GM18507 (cell line): ENCODE data around the gene HDAC4.

Experiments used
- DNase-seq: peaks from one replicate; pipeline ENCODE4 v3.0.0; 2011; ENCODE audit warnings: low read depth; ENCODE audit not compliant: insufficient read length; ENCODE audit errors: extremely low spot score
- FAIRE-seq: peaks from 2 replicates; lab custom pipeline; 2011; peaks lifted over from hg19 to GRCh38; lab: Jason Lieb, UNC

HDAC4 gene

DNA sequence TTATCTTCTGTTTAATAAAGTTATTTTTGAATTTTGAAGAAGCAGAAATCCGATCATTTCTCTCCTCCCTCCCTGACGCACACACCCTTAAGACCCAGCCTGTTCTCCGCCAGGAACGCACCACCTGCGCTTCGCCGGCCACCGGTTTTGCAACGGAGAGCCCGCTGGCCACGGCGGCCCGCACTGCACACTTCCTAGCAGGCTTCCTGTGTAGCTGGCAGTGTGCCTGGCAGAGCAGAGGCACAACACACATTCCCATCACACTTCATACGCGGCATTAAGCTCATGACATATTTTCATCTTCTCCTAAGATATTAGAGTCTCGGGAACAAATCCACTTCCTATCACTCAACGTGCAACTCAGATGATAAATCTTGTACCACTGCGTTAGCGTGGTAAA is 148.0 kb downstream of the HDAC4 start:
- no peak for FAIRE-seq

DNA sequence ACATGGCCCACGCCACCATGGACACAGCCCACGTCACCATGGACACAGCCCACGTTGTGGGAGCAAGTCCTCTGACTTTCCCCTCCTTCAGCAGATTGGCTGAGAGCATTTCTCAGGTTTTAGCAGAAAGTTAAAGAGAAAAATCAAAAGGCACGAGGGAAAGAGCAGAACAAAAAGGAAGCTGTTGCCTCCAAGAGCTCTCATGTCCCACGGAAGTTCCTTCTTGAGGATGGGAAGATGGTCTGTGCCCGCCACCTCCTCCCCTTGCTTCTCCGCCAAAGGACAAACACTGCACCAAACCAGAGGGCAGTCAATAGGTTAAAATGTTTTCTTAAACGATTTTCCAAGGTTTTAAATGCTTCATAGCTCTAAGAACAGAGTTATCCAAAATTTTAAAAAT is 148.4 kb downstream of the HDAC4 start:
- FAIRE-seq (no peak), DNase-seq (no peak)

More for the DNA sequence above, 148.0 kb downstream of the HDAC4 start:
- no peak for DNase-seq

DNA sequence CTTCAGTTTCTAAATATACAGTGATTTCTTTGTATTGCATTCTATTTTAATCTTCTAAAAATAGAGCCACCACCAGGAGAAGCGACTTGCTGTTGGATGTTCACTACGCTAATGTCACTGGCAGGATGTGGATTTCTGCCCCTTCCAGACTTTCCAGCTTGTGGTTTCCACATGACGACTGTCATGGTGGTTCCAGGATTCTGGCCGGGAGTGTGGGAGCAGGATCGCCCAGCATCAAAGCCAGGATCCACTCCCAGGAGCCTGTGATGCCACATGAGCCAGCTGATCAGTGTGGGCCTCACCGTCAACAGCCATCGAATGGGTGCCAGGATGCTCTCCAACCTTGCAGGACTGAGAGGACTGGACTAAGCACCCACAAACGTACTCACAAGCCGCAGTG is 148.8 kb downstream of the HDAC4 start:
- FAIRE-seq (no peak), DNase-seq (no peak)

DNA sequence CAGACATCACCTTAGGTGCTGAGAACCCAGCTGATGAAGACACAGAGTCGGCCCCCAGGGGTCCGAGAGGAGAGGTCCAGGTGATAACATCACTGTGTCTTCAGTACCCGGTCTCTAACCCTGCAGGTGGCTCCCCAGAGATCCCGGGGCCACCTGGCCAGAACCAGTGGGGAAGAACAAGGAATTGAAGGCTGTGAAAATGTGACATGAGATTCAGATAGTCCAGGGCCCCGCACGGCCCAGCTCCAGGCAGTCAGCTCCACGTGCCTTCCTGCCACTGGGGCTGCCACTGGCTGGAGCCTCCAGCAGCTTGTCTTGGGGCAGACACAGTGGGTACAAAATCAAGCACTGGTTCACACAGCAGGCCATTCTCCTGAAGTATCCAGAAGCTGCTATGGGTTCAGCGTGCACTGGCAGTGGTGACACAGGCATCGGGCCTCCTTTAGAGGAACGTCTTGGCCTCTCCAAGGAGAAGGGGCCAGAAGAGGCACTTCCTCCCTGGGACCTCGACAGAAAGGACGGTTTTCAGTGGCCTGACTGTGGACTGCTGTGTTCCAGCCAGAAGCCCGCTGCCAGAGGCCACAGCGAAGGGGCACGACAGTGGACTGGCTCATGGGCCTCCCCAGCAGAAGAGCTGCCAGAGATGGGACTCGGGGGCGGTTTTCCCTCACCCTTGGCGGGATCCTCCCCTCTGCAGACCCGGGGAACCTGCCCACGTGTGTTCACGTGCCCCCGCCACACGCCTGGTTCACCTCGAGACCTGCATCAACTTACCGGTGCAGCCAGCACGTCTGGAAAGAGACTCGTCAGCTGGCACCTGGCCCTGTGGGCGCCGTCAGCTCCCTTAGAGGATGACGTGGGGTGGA is 150.4 kb downstream of the HDAC4 start:
- DNase-seq (no peak), FAIRE-seq (no peak)

DNA sequence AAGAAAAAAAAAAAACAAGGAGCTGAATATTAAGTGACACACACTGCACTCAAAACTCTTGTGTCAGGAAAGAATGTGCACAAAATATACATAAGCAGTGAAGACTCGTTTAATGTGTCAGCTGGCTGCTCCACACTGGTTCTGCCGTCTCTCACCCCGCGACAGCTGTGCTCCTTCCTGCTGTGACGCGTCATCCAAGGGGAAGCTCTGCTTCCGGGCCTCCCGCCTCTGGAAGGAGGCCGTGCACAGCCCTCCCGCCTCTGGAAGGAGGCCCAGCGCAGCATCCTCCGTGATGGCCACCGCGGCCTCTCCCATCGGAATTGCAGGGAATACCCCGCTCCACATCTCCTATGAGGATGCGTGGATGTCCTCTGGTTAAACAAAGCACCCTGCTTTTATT is 151.0 kb downstream of the HDAC4 start:
- DNase-seq (no peak), FAIRE-seq (no peak)

DNA sequence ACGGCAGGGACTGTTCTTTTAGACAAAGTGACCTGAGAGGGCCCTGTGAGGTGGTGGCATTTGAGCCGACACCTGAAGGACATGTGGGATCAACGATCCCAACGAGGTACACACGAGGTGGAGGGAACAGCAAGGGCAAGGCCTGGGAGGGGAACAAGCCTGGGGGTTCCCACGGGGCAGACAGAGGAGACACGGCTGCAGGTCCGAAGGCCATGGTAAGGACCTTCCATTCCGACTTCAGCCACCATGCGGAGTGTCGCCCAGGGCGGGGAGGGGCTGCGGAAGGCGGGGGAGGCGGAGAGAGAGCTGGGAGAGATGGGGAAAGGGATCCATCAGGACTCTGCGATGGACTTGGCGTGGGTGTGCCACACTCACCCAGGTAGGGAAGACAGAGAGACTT is 151.8 kb downstream of the HDAC4 start:
- FAIRE-seq: no peak
- DNase-seq: no peak

DNA sequence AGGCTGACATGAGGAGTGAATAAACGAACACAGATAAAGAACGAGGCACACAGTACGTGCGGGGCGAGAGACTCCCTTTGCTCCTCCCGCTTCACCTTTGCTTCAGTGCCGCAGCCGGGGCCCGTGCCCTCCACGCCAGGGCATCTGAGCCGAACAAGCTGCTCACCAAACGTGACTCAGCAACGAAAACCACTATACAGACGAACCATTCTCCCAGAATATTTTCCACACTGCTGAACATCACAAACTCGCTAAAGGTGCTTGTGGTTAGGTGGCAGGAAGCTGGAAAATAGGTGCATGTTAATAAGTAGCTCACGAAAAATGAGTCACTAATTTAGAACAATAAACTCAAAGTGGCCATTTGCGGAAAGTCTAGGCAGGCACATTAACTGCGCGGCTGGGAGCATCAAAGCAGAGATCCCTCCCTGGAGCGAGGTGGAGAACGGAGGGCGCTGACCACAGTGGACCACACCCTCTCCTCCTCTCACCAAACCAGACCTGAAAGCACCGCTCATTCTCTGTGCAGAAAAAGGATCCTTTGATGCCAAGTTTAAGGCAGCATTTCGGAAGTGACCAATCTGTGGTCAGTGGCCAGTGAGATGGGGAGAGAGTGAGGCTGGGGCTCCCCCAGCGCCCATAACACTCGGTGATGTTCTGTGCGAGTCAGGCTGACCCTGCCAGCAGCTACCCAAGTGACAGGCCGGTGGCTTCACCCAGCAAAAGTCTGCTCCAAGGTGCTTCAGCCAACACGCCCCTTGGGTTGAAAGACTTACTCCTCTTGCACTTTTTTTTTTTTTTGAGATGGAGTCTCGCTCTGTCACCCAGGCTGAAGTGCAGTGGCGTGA is 153.2 kb downstream of the HDAC4 start:
- FAIRE-seq (no peak), DNase-seq (no peak)

DNA sequence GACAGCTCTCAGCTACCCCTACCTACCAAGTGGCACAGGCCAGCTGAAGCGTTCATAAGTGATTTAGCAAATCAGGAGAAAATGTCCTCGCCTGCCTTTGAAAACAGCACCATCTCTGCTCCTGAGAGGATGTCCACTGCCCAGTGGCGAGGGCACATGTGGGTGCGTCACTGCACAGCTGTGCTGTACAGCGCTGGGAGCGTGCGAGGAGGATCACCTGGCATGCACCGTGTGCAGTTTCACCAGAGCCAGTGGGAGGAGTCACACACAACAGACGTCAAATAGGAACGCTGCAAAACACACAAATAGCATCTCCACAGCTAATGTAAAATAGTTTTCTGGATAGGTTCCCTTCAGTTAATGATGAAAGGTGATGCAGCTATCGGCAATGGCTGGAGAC is 154.1 kb downstream of the HDAC4 start:
- FAIRE-seq (no peak), DNase-seq (no peak)

DNA sequence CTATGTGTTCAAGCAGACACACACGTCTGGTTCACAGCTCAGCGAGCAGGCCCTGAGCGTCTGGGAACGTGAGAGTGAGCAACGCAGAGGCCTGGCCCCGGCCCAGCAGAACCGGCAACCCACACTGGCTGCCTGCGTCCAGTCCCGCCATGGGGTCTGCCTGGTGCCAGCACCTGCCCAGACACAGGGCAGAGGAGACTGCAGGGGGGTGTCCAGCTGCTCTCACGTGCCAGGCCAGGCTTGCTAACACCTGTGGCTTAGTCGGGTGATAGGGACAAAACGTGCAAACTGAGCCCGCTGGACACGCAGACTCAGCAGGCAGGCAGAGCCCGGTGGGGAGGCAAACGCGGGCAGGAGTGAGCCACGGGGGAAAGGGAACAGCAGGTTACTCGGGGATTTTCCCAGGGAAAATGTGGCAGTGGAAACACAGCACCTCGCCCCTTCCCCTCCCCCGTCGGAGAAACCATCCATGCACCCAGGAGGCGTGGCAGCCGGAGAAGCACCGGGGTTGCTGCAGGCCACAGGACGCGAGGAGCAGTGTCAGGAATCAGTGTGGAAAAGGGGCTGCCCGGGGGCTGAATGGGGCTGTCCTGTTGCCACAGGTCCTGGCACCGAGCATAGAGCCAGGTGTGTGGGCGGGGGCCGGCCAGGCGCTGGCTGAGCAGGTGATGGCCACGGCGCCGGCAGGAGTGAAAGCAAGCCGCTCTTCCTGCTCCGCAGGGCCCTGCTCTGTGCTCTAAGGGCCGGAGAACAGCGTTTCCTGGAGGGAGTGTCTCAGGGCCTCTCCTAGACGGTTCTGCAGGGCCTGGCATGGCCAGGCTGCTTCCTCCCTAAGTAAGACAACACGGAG is 154.7 kb downstream of the HDAC4 start:
- no peak for FAIRE-seq
- no peak for DNase-seq

DNA sequence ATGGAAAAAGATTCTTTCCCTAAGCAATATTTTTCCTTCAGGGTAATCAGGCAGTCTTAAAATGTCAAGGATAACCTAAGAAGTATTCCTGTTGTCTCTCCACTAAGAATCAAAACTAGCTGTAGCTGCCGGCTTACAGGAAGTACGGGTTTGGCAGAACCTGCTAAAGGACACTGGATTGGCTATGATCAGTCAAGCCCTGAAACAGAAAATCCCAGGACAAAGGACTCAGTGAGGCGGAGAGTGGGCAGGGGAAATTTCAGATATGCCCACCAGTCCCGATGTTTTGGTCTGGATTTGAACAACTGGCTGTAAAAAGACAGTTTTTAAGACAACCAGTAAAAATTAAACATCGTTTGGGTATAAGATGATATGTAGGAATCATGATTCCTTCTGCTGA is 155.7 kb downstream of the HDAC4 start:
- no peak for DNase-seq
- FAIRE-seq: no peak

DNA sequence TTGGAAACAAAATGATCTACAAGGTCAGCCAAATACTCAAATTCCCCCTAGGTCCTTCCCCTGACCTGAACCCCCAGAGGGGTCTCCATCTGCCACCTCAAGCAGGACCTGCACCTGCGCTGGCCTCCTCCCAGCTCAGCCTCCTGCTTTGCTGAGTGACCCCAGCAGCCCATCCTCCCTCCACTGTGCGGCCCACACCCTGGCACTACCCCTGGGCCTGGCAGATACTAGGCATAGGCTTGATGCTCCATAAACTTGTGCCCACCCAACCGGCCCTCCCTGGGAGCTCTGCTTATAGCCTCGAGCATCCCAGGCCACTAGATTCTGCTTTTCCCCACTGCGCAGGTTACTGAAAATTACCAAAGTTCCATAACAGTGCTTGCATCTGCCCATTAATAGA is 156.2 kb downstream of the HDAC4 start:
- no peak for FAIRE-seq
- no peak for DNase-seq

DNA sequence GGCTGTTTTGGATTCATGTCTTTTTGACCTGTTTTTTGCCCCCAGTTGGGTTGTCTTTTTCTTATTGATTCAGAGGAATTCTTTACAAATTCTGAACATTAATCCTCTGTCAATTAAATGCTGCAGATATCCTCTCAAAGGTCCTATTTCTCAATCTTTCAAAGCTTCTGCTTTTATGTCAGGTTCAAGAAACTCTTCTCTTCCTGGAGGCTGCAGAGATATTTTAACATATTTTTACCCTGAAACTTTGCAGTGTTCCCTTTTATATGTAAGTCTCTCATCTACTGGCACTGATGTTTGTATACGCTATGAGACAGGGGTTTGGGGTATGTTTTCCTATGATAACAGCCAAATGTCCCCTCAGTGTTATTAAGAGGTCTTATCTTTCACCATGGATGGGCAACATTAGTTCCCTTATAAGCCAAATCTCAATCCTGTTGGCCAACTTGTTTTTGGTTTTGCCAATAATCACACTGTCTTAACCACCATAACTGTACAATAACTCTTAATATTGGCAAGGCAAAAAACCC is 159.3 kb downstream of the HDAC4 start:
- no peak for FAIRE-seq
- DNase-seq: no peak

DNA sequence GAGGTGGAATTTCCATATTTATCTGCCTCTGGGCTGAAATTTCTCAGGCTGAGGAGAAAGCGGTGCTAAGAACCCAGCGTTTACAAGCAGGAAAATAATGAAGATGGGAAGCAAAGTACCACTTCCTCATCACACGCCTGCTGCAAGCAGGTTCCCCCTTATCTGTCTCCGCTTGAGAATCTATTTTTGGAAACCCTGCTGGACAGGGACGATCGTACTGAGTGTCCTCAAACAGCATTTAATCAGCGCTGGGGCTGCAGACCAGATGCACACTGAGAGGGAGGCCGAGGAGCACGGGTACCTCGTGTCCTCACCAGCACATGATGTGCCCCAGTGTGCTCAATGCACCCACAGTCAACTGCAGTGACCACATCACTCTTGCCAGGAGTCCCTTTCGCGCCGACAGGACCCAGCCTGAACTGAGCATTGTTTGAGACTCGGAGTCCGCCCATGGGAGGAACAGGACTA is 160.4 kb downstream of the HDAC4 start:
- no peak for FAIRE-seq
- no peak for DNase-seq

DNA sequence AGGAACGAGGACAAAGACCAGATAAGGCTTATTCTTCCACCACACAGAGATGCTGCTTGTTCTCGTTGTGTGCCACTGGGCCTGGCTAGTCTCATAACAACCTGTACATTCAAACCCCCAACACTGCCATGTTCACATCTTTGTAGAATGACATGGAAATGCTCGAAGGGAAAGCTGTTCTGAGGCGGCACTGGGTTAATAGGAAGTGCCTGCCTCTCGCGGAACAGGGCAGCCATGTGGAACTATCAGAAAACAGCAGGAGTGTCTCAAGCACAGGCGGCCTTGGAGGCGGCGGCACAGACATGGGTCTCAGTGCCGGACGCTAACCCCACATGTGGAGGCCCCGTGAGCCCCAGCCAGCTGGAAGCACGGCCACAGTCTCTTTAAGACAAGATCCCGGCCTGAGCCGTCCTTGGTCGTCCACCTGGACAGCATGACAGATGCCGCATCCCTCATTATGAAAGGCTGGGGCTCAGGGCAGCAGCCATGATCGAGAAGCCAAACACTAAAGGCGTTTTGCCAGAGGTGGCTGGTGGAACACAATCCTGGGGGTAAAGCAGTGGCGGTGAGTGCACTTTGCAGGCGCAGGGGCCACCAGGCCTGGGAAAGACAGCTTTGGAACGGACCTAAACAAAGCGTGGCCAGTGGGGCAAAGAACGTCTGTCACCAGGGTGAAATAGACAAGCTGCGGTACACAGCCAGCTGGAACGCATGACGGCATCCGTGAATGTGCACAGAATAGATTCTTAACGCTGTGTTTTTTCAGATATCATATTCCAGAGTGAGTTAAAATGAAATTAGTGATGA is 161.0 kb downstream of the HDAC4 start:
- DNase-seq (no peak), FAIRE-seq (no peak)

DNA sequence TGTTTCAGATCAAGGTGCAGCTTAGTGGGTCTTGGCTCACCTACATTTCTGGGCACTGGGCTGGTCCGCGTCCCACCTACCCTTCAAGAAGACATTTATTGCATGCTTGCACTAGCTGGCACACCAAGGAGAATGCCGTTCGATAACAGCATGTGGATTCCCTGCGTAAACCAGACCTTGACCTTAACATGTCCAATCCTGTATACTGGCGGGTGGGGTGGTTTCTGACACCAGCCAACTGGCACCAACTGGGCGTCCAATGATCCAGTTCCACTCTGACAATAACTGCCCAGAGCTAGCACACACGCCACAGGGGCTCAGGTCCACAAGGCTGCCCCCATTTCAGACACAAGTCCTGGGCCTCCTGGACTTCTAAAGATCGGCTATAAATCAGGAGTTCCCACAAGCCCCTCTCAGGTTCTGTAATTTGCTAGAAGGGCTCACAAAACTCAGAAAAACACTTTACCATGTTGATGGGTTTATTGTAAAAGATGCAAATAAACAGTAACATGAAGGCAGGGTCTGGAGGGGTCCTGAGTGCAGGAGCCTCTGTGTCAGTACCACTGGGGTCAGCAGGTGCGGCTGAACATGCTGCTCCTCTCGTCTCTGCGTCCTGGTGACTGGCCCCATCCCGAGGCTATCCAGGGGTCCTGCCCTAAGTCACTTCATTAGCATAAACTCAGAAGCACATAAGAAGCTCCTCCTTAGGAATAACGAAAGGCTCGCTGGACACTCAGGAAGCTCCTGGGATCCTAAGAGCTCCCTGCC is 161.8 kb downstream of the HDAC4 start:
- FAIRE-seq (no peak), DNase-seq (no peak)

DNA sequence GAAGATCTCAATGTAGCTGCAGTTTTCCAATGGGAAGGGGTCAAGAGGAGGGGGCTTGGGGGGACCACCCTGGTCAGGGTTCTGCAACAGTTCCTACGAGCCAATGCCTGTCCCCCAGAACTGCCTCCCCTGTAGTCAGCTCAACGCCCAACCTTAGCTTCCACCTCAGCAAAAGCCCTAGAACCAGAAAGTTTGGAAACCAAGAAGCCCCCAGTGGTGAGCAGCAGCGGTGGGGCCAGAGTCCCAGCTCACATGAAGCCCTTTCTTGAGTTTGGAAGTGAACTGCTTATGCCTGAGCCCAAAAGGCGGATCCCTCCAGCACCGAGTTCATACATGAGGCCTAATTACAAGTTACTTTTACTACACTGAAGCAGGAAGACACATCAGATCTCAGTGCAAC is 162.4 kb downstream of the HDAC4 start:
- DNase-seq (no peak), FAIRE-seq (no peak)

DNA sequence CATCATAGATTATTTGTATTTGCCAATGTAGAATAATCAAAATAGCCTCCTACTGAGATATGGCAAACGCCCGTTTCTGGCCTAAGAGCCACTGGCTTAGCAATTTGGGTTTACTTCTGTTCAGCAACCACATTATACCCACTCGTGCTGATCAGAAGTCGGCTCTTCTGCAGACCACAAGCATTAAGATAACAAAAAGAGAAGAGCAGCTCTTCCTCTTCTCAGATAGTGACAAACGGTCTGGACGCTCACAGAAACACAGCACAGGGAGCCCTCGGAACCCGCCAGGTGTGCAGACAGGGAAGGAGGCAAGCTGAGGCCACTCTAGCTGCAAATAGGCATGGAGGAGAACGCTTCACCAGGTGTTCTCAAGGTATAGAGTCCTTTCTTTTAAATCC is 164.0 kb downstream of the HDAC4 start:
- no peak for DNase-seq
- no peak for FAIRE-seq
